Measurements from ENCODE around the gene MED8.
"Not testable (repeated sequence)": the region's sequence is repeated elsewhere in the genome, so short reads cannot be mapped to it uniquely, and the experiment has no call there.

Gene MED8

DNA sequence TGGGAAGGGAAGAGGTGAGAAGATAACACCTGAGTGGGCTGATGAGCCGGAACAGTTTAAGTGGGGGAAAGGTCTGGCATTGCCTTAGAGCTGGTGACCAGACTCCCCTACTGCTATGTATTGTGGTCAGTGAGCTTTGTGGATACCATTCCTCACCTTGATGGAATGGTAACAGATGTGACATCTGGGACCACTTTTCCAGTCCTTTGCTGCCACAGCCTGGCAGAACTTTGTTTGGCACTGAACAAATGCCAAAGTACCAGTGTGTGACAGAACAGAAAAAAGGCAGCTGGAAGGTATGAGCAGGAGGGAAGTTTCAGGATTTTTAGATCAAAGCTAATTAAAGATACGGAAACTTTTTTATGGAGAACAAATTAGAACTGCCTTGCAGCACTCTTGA is 6.2 kb downstream of the MED8 start:
- DNase-seq (ENCODE audit: low read depth, low spot score): no peak

DNA sequence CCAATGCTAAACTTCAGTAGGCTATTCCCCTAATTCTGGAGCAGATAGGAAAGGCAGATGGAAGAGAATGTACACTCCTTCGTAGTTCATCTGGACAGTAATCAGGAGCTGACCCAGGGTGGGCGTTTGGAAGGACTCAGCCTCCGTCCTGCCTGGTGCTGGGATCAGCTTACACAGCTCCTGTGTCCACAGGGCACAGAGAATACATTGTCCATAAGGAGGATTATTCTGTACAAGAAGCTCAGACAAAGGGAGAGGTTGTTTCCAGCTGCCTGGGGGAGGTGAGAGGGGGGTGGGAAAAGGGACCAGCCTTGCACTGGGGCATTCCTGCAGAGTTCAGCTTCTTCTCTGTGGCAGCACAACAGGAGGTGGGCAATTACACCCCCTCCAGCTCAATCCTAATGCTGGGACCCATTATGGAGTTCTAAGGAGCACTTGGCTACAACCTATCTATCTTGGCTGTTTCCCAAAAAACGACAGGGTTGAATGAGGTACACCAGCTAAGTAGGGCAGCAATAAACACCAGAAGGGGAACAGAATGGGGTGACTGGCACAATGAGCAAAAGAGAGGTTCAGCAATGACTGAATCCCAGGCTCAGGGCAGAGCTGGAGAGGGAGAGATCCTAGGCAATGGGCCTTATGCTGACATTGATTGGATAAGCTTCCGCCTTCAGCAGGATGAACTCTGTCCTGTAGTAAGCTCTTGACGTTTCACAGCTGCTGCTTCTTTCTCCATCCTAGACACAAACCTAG is 7.4 kb downstream of the MED8 start:
- DNase-seq (ENCODE audit: low read depth, low spot score): no peak

DNA sequence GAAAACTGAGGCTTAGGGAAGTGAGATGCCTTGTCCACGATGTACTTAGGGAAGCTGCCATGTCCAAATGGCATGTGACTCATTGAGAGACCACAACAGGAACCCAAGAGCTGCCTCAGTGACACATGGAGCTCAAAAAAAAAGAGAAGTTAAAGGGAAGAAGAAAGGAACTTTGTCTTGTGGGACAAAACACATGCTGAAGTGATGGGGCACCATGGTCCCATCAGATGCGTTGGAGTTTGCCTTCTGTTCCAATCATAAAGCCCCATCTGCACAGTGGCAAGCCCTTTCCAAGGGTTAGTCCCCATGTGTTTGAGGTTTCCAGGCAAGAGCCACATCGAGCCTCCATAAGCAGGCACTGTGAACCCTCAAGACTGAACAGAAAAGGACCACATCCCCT is 8.0 kb downstream of the MED8 start:
- no peak for DNase-seq (ENCODE audit: low read depth, low spot score)

DNA sequence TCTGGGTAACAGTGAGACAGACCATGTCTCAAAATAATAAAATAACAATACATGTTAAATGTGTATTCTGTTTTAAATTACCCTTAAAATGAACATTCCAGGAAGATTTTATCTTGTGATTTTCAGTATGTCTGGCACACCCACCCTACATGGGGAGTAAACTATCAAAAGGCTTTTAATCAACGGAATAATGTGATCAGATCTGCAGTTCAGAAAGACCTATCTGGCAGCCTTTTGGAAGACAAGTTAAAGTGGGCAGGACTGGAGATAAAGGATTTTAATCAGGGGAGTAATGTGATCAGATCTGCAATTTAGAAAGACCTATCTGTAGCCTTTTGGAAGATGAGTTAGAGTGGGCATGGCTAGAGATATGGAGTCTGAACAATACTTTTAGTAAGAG is 10.1 kb downstream of the MED8 start:
- no peak for DNase-seq (ENCODE audit: low read depth, low spot score)

DNA sequence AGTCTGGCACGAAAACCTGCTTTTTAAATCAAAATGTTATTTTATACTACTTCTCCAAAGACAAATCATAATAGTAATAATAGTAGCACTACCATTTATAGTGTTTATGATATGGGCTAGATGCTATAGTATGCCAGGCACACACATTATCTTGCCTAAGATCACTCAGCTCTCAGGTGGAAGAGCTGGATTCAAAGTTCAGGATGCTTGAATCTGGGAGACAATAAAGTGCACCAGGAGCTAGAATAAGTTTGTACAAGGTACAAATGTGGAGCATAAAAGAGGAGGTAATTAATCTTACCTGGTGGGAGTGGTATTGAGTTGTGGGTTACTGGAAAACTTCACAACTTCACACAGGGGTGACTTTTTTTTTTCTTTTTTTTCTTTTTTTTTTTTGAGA is 11.8 kb downstream of the MED8 start:
- no peak for DNase-seq (ENCODE audit: low read depth, low spot score)

DNA sequence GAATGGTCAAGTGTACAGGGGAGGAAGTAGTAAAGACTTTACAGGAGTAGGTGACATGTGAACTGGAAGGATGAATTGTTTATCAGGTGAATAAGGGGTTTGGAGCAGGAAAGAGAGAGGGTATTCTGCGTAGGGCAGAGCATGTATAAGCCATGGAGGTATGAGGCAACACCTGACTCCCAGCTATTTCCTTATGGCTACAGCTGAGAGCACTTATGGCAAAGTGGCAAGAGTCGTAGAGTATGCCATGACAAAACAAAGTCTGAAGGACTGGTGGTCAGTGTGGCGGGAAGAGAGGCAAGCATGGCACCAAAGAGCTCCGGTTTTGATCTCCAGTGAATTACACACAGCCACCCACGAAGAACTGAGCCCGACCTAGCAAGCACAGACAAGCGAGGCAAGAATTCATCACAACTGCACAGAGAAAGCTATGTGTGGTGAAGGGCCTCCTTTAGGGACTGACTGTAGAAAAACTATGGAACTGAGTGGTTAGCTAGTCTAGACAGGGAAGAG is 12.8 kb downstream of the MED8 start:
- DNase-seq (ENCODE audit: low read depth, low spot score): no peak

DNA sequence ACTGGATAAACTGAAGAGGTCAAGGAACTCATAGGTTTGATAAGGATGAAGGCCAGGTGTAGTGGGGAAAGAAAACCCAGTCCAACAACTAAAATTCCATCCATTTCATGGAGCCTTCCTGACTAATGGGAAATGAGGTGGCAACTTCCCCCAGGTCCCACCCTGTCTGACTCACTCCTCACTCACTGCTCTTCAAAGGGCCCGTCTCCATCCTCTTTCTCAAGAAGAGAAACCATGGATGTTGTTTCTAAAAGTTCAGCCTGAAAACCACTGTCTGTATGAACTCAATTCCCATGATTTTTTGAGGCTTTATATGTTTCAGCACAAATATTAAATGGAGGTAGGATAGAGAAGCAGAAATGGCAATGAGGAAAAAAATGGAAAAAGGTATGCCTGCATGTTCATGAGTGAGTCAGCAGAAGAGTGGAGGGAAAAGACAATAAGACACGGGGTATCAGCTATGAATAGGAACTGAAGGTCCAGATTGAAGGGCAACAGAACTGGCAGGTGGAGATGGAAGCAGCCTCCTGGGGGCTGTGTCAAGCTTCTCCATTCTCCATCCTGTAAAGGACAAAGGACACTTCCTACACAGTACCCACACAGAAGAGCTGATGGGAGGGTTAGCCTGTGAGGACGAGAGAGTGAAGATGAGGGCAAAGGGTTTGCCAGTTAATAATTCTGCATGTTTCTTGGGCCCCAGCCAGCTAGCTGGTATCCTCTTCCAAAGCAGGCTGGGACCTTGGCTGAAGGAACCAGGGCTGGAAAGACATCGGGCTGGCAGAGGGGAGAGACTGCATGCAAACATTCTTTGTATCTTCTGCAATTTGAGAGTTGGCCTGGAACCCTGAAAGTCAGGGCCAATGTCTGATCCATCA is 16.3 kb downstream of the MED8 start:
- no peak for DNase-seq (ENCODE audit: low read depth, low spot score)

DNA sequence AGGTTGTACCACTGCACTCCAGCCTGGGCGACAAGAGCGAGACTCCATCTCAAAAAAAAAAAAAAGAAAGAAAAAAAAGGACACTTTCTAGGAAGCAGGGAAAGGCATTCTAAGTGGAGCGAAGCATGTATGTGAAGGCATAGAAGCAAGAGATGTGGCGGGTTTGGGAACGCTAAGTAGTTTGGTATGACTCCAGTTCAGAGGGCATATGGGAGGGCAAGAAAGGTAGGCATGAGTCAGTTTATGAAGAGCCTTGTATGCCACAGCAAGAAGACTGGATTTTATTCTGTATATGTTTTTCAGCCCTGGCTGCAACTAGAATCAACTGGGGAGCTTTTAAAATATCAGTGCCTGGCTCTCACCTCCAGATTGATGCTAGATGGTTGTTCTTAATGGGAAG is 17.4 kb downstream of the MED8 start:
- DNase-seq (ENCODE audit: low read depth, low spot score): no peak

DNA sequence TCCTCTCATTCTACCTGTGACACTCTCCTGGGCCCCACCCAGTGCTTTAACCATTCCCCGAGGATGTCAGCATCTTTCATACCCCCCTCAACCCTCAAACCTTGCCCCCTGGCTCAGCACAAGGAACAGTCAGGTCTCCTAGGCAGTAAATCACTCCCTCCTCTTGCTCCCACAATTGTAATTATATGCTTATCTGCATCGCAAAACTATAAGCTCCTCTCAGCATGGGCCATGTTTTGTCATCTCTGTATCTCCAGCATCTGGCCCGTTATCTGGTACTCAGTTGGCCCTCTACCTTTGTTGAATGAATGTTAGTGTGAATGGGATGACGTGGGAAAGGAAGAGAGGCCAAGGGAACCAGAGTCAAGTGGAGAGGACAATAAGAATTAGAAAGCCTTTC is 19.0 kb downstream of the MED8 start:
- no peak for DNase-seq (ENCODE audit: low read depth, low spot score)

DNA sequence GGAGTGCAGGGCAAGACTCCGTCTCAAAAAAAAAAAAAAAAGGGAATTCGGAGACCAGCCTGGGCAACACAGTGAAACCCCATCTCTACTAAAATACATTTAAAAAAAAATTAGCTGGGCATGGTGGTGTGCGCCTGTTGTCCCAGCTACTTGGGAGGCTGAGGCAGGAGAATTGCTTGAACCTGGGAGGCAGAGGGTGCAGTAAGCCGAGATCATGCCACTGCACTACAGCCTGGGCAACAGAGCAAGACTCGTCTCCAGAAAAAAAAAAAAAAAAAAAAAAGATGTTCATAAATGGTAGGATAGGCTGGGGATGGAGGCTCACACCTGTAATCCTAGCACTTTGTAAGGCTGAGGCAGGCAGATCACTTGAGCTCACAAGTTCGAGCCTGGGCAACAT is 19.8 kb downstream of the MED8 start:
- DNase-seq (ENCODE audit: low read depth, low spot score): not testable (repeated sequence)

DNA sequence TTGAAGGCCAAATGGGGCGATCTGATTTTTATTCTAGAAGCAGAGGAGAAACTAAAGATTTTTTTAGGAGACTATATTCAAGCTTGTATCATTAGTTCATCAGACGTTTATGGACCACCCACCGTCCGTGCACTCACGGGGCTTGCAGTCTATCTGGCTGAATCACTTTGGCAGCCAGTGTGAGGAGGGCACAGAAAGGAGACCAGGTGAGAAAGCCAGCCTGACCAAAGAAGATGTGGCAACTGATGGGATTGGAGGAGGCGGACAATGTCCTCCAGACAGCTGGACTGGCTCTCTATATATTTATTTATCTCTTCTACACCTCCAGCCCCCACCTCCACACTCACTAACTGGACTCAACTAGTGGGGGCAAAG is 21.0 kb downstream of the MED8 start:
- no peak for DNase-seq (ENCODE audit: low read depth, low spot score)

DNA sequence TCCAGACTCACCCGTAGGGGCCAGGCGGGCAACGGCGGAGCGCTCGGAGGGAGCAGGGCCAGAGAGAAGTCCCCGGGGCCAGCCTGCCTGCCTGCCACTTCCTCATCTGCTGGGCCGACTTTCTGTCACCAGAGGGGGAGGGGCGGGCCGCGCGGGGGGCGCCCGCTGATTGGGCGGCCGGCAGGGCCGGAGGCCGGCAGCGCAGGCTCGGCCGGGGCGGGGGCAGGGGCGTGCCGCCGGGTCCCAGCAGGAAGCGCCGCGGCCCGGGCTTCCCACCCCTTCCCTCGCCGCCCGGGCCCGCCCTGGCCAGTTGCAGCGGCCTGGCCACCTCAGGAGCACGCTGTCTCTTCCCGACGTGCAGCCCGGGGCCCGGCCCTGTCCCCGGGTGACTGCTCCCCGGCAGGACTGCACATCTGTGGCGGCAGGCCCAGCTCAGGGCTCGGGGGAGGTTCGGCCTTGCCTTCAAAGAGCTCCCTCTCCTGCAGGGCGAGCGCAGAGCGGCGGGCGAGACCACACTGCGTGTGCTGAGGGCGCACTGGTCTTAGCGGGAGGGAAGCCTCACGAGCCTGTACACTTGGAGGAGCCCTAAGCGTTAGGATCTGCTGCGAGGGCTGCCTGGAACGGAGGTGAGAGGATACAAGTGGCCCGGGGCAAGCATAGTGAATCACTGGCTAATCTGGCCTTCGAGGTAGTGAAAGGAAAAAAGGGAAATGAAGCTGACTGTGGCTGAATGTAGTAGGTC is 21.5 kb downstream of the MED8 start, which contains the start of gene ELOVL1:
Gene ELOVL1, minus strand, starts transcription at position 108 of the 742 bp plus-strand sequence. CDS start 2,402 bp downstream, outside the sequence.
- no peak for DNase-seq (ENCODE audit: low read depth, low spot score)

DNA sequence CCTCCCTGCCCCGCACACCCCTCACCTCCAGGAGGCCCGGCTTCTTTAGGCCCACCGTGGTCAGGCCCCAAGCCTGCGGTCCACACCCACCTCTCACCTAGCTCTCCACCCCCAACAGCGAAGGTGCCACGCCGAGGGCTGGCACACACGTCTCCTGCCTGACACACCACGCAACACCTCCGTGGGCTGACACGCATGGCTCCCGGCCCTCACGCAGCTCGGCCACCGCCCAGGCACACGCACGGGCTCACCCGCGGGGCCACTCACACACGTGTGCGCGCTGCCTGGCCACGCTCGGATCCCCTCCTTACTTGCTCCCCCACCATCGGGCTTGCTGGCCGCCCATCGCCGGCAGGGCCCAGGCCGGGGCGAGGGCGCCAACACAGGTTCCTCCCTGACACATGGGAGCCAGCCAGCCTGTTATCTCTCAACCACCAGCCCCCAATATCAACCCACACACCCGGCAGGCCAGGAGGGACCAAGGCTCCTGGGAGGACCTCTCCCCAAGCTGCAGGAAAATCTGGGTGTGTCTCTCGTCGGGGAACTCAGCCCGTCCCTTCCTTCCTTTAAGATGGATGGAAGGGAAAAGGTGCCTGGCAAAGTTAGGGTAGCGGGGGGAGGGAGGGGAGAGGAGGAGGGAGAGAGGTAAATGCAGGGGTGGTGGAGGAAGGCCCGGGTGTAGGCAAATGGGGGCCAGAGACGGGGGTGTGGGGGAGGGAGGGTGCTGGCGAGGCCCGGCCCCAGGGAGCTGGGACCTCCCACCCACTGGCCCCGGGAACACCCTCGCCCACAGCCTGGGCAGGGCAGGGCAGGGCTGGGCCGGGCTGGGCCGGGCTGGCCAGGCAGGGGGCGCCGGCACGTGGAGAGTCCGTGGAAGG is 22.3 kb downstream of the MED8 start:
- no peak for DNase-seq (ENCODE audit: low read depth, low spot score)

DNA sequence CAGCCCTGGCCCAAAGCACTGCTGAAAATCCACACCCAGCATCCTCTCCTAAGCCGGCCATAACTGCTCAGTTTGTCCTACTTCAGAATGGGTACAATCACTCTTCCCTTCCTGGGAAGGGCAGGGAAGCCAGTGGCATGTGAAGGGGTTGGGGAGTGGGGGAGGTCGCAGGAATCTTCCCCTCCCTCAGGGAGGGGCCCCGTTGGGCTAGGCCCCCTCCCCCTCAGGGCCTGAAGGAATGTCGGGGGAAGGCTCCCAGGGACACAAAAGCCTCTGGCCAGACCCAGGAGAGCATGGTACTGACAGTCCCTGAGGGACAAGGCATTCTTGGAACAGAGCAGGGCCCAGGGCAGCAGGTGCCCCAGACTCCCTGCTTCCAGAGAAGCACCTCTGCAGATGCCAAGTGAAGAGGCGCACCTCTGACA is 23.0 kb downstream of the MED8 start:
- DNase-seq (ENCODE audit: low read depth, low spot score): no peak

DNA sequence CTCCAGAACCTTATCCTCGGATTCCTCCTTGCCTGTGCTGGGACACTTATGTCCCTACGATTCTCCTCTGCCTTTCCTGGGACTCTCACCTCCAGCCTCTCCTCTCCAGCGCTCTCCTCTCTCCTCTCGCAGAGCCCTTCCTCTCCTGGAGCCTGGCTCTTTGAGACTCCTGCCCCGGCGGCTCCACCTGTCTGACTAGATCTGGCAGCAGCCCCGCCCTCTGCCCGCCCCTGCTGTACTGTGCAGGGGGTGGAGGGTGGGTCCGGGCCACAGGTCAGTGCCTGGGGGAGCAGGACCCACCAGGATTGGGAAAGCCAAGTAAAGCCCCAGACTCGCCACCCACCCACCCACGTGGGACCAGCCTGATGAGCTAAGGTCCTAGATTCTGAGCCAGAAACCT is 23.4 kb downstream of the MED8 start:
- no peak for DNase-seq (ENCODE audit: low read depth, low spot score)

DNA sequence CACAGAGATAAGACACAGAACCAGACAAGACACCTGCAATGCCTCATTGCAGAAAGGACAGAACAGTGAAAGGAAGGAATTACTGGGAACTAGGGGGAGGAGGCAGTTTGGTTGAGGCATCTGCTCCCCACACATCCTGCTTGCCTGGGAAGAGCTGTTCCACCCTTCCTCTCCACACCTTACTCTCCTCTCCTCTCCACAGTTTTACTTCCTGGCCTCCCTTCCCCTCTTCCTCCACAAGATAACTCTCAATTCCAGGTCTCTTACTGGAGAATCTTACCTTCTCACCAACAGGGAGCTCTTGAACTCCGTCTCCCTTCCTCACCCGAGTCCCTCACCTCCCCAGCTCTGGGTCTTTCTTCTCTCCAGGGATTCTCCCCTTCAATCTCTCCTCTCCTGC is 23.9 kb downstream of the MED8 start:
- DNase-seq (ENCODE audit: low read depth, low spot score): no peak

DNA sequence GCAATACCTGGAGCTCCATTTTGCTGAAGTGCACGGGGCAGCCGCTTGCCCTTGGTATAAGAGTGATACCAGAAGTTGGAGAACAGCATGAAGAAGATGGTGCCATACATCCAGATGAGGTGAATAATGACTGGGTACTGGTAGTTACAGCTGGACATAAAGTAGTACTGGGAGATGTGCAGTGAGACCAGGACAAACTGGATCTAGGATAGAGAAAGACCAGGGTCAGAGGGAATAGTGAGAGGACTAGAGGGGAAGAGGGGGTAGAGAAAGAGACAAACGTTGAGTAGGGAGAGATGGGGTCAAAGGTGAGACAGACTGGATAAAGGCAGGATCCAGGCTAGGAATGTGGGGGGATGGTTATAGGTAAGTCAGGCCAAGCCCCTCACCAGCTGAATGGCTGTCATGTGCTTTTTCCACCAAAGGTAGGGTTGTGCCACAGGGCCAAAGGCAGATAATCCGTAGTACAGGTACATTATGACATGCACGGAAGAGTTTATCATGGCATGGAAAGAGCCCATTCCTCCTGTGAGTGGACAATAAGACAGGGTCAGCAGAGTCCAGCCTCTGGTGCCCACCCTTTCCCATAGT is 25.6 kb downstream of the MED8 start:
- DNase-seq (ENCODE audit: low read depth, low spot score): no peak

DNA sequence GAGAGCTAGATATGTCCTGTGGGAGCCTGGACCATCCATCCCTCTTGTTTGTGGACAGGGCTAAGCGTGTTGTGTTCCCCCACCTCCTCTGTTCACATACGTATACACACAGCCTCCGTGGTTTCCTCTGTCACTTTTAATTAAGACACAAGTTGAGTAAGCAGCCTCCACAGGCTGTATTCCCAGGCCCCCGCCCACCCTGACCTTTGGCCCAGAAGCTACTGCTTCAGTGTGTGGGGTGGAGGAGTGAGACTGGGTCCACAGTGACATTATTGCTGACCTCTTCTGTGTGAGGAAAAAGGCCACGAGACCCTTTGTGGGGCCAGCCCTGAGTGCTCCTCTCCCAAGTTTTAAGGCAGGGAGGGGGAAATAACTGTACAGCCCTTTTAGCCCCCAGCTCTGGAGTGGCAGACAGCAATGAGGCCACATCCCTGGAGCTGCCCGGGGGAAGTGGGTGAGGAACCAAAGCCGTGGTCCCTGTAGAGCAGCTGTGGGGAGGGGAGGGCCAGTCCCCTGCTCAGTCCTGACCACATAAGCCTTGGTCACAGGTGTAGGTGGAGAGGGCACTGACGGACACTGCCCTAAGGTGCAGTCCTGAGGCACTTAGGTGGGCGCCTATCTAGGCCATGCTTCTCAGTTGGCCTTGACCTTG is 26.2 kb downstream of the MED8 start:
- DNase-seq (ENCODE audit: low read depth, low spot score): no peak

DNA sequence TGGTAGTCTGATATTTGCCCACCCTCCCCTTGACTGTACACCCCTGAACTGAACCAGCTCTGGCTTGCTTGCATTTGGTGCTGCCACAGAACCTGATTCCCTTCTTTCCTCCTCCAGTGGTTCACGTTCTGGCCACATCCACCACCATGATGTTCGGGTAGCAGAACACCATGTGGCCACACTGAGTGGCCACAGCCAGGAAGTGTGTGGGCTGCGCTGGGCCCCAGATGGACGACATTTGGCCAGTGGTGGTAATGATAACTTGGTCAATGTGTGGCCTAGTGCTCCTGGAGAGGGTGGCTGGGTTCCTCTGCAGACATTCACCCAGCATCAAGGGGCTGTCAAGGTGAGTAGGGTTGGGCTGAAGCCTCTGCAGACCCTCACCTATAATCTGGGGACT is 29.0 kb downstream of the MED8 start:
- no peak for DNase-seq (ENCODE audit: low read depth, low spot score)

DNA sequence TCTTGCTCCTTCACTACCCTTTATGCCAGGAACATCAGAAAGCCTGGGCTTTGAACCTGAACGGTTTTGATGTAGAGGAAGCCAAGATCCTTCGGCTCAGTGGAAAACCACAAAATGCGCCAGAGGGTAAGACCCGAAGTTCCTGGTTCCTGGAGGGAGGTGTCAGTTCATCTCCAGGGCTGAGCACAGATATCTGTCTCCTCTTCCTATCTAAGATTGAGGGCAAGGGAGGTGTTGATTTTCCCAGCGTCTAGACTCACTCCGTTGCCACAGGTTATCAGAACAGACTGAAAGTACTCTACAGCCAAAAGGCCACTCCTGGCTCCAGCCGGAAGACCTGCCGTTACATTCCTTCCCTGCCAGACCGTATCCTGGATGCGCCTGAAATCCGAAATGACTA is 29.9 kb downstream of the MED8 start:
- DNase-seq (ENCODE audit: low read depth, low spot score): no peak
